H1 (cell line): ENCODE measurements around the gene FBXO2. TPM values are rescaled to one million over a fixed set of nuclear protein-coding genes. Genes with fewer than 3 reads are reported as not detected.

ENCODE experiments used
- BACH1 ChIP-seq: IDR thresholded peaks from 2 replicates; pipeline ENCODE4 v1.6.1; 2012; ENCODE audit warnings: low read length, improper control_type of control experiment
- E2F6 ChIP-seq: IDR thresholded peaks from 2 replicates; pipeline ENCODE4 v1.6.1; 2012; ENCODE audit warnings: inconsistent platforms
- GABPA ChIP-seq: IDR thresholded peaks from 2 replicates; pipeline ENCODE4 v1.6.1; 2011; ENCODE audit warnings: mild to moderate bottlenecking, low read length, moderate library complexity, borderline replicate concordance; ENCODE audit not compliant: insufficient read depth
- NRF1 ChIP-seq: IDR thresholded peaks from 2 replicates; pipeline ENCODE4 v1.6.1; 2011; ENCODE audit warnings: mild to moderate bottlenecking, low read depth, low read length, improper control_type of control experiment
- POLR2A ChIP-seq, 2 experiments: IDR thresholded peaks; 1 replicate in 1 of 2; 2 replicates in 1 of 2; pipeline ENCODE4 v1.6.1; 2011; ENCODE audit warnings: low read depth in 2 of 2, low read length in 2 of 2, mild to moderate bottlenecking in 2 of 2; ENCODE audit errors: control extremely low read depth in 1 of 2
- SP1 ChIP-seq: IDR thresholded peaks from 2 replicates; pipeline ENCODE4 v1.6.1; 2011; ENCODE audit warnings: low read depth, low read length
- polyA plus RNA-seq, 7 experiments: library from polyadenylated mRNA; depleted of rRNA in 3 of 7; stranded (reverse) in 5 of 7; unstranded in 2 of 7; fragments of >200 nt in 5 of 7; fragments of 200-250 nt in 2 of 7; gene quantifications; 1 replicate in 5 of 7; 2 replicates in 1 of 7; 4 replicates in 1 of 7; pipeline versions ENCODE4 v1.2.1 to v1.2.3, GENCODE V29; 2011 to 2013; ENCODE audit warnings: missing spikeins in 2 of 7, mixed read lengths in 2 of 7
- total RNA-seq: library from RNA; stranded (reverse); fragmentation: NEBNext Ultra II Directional; extraction: Animal tissue kit (Norgen Biotek cat#: 25700); gene quantifications from 2 replicates; pipeline ENCODE4 v1.2.1, GENCODE V29; 2021

FBXO2 gene
- total and polyA plus RNA-seq, 2 of the 8 experiments (the other 6 are each of a cell fraction or from before 2014, with no cell fraction given): 51.3 to 57.9 TPM

GRCh38 chr1:11599891-11600576 is 54.2 kb downstream of the FBXO2 start (continued):
- TF ChIP-seq SP1: no peak
- TF ChIP-seq POLR2A (IDR thresholded peaks at IDR 0.05; ENCODE audit: control extremely low read depth in 1 of 2, low read depth in 2 of 2, low read length in 2 of 2): no peak
- TF ChIP-seq GABPA: no peak
- no peak for TF ChIP-seq NRF1
- no peak for TF ChIP-seq E2F6
- TF ChIP-seq BACH1: no peak
